Natural killer cell (primary cell): ENCODE data around the gene SORCS2. TPM values are rescaled to one million over a fixed set of nuclear protein-coding genes. Genes with fewer than 3 reads are reported as not detected.

ENCODE experiments used
- ATAC-seq, 3 donors: fragments of 150-1000 bp in 2 of 3; fragments of 200-7000 bp in 1 of 3; cut with Tn5 transposase; 1 replicate in 1 of 3; 2 replicates in 2 of 3; pipeline ENCODE4 v1.10.0; 2021; ENCODE audit warnings: mild to moderate bottlenecking in 2 of 3, moderate library complexity in 2 of 3
- DNase-seq, 2 donors: peaks; one replicate each; pipeline versions ENCODE4 v3.0.0 to v3.0.0-alpha.2; 2013 to 2021; ENCODE audit warnings: mixed read lengths in 1 of 2
- H3K27ac ChIP-seq: one replicate; pipeline ENCODE4 v1.5.1; 2013; ENCODE audit warnings: mild to moderate bottlenecking, low read length
- H3K27me3 ChIP-seq: one replicate; pipeline ENCODE4 v1.6.1; 2013; ENCODE audit warnings: low read length; ENCODE audit not compliant: control insufficient read depth, insufficient read depth
- H3K36me3 ChIP-seq: one replicate; pipeline ENCODE4 v1.6.1; 2013; ENCODE audit warnings: low read length; ENCODE audit not compliant: control insufficient read depth, insufficient read depth
- H3K4me1 ChIP-seq: one replicate; pipeline ENCODE4 v1.6.1; 2013; ENCODE audit warnings: low read length; ENCODE audit not compliant: control insufficient read depth, insufficient read depth
- H3K4me3 ChIP-seq: one replicate; pipeline ENCODE4 v1.5.1; 2013; ENCODE audit warnings: low read length
- H3K9me3 ChIP-seq: one replicate; pipeline ENCODE4 v1.6.1; 2013; ENCODE audit warnings: low read length; ENCODE audit not compliant: control insufficient read depth, insufficient read depth
- H3K27ac Mint-ChIP-seq, 2 donors: one replicate each; pipeline ENCODE4 v1.8.0; 2022; ENCODE audit warnings: mild to moderate bottlenecking in 2 of 2, mixed read lengths in 2 of 2, moderate library complexity in 1 of 2
- H3K27me3 Mint-ChIP-seq, 2 donors: one replicate each; pipeline ENCODE4 v1.8.0; 2022; ENCODE audit warnings: low read depth in 2 of 2, mixed read lengths in 2 of 2
- H3K36me3 Mint-ChIP-seq: one replicate; pipeline ENCODE4 v1.8.0; 2022; ENCODE audit warnings: mixed read lengths
- H3K4me1 Mint-ChIP-seq, 2 donors: one replicate each; pipeline ENCODE4 v1.8.0; 2022; ENCODE audit warnings: mixed read lengths in 2 of 2
- H3K4me3 Mint-ChIP-seq: one replicate; pipeline ENCODE4 v1.8.0; 2022; ENCODE audit warnings: mild to moderate bottlenecking, moderate library complexity, mixed read lengths
- H3K9me3 Mint-ChIP-seq, 2 donors: one replicate each; pipeline ENCODE4 v1.8.0; 2022; ENCODE audit warnings: mixed read lengths in 2 of 2
- CTCF ChIP-seq: fragments of 200-600 bp; IDR thresholded peaks from one replicate; pipeline ENCODE4 v1.8.0; 2022; ENCODE audit warnings: antibody characterized with exemption
- WGBS: methylation state at CpG from one replicate; pipeline ENCODE4 v1.1.7; 2013; ENCODE audit warnings: missing lambda C conversion rate; ENCODE audit not compliant: insufficient coverage; 5-methylcytosine and 5-hydroxymethylcytosine counted together
- intact Hi-C: fragments of 100-400 bp; cut with micrococcal nuclease; formaldehyde crosslinking; loops from one replicate; pipeline ENCODE4 v1.14.2; 2022
- total RNA-seq, 4 donors: library from RNA; stranded (reverse); fragments of 120-200 nt in 1 of 4; gene quantifications; one replicate each; pipeline versions ENCODE4 v1.2.3 to v1.2.4, GENCODE V29; 2013 to 2022

SORCS2 gene
- total RNA-seq, 3 donors from 2014 or later (not counting 1 experiment from before 2014, with no cell fraction given): 1.2 to 2.5 (median 1.4) TPM

- H3K4me3 Mint-ChIP-seq: peak overlapping the region; percentile 68
- Histone ChIP-seq H3K27ac (peak overlapping the region; percentile 94), H3K4me1 (peaks cover 100% of the 10 kb centered on the region), H3K4me3 (no peak overlapping the region), H3K36me3 (no peaks in the 10 kb centered on the region), H3K9me3 (peaks cover 34% of the 10 kb centered on the region), H3K27me3 (no peaks in the 10 kb centered on the region)
- H3K36me3 Mint-ChIP-seq: no peaks in the 10 kb centered on the region
- peak overlapping the region; percentile 98 to 99 for H3K27ac Mint-ChIP-seq
- no peaks in the 10 kb centered on the region for H3K27me3 Mint-ChIP-seq
- 96% methylated on average over 23 of the region's 23 CpGs for WGBS
- no peak for ATAC-seq
- no peak for TF ChIP-seq CTCF
- intact Hi-C loops: loop anchor here (1.0 kb wide), 1 partner anchor 213 kb away; no protein-coding TSS in a partner anchor
- H3K9me3 Mint-ChIP-seq: peaks cover 2 to 8% of the 10 kb centered on the region in 2 donors
- peaks cover 81 to 93% of the 10 kb centered on the region in 2 donors for H3K4me1 Mint-ChIP-seq
- DNase-seq: no peak
These were observed 456.4 kb downstream of the SORCS2 start for GRCh38 chr4:7648544-7649395.

- peaks cover 2 to 8% of the 10 kb centered on the region in 2 donors for H3K9me3 Mint-ChIP-seq
- H3K36me3 ChIP-seq: no peaks in the 10 kb centered on the region
- H3K27ac ChIP-seq: peak overlapping the region; percentile 94
- DNase-seq (no peak), ATAC-seq (no peak)
- H3K4me1 Mint-ChIP-seq: peaks cover 81 to 97% of the 10 kb centered on the region in 2 donors
- H3K36me3 Mint-ChIP-seq: no peaks in the 10 kb centered on the region
- intact Hi-C loops: loop anchor here (1.0 kb wide), 1 partner anchor 214 kb away; no protein-coding TSS in a partner anchor
- WGBS: 74% methylated on average over 5 of the region's 5 CpGs
- H3K27me3 Mint-ChIP-seq: no peaks in the 10 kb centered on the region
- H3K27me3 ChIP-seq: no peaks in the 10 kb centered on the region
- peak overlapping the region; percentile 98 to 99 for H3K27ac Mint-ChIP-seq
- peaks cover 100% of the 10 kb centered on the region for H3K4me1 ChIP-seq
- TF ChIP-seq CTCF: no peak
- H3K9me3 ChIP-seq: peaks cover 29% of the 10 kb centered on the region
- peak overlapping the region; percentile 59 for H3K4me3 Mint-ChIP-seq
- H3K4me3 ChIP-seq: no peak overlapping the region
These were observed 457.0 kb downstream of the SORCS2 start for GRCh38 chr4:7649411-7649740.

GRCh38 chr4:7649741-7650531, 457.6 kb downstream of the SORCS2 start:
- peak; percentile 67 to 82 (median 74) for ATAC-seq
- no peaks in the 10 kb centered on the region for H3K36me3 Mint-ChIP-seq
- WGBS: 17% methylated on average over 32 of the region's 32 CpGs
- H3K27ac ChIP-seq: peak overlapping the region; percentile 94
- DNase-seq: peak; percentile 78 to 83
- H3K4me1 ChIP-seq: peaks cover 100% of the 10 kb centered on the region
- no peaks in the 10 kb centered on the region for H3K27me3 ChIP-seq
- TF ChIP-seq CTCF: no peak
- peaks cover 76 to 97% of the 10 kb centered on the region in 2 donors for H3K4me1 Mint-ChIP-seq
- H3K4me3 Mint-ChIP-seq: peak overlapping the region; percentile 59
- peaks cover 24% of the 10 kb centered on the region for H3K9me3 ChIP-seq
- H3K27me3 Mint-ChIP-seq: no peaks in the 10 kb centered on the region
- no peaks in the 10 kb centered on the region for H3K36me3 ChIP-seq
- H3K27ac Mint-ChIP-seq: peak overlapping the region; percentile 98 to 99
- intact Hi-C loops: loop anchor here (1.0 to 5.0 kb wide), 5 partner anchors 111 to 325 kb away; no protein-coding TSS in a partner anchor
- peaks cover 2 to 8% of the 10 kb centered on the region in 2 donors for H3K9me3 Mint-ChIP-seq
- H3K4me3 ChIP-seq: no peak overlapping the region
